Measurements from ENCODE around the gene SLC46A3. TPM values are rescaled to one million over a fixed set of nuclear protein-coding genes. Genes with fewer than 3 reads are reported as not detected.

The SLC46A3 gene
- total and polyA plus RNA-seq, 4 donors = 7.0 to 63.3 (median 32.6) TPM

- Histone ChIP-seq H3K27me3 (ENCODE audit: control insufficient read depth in 4 of 4, insufficient read depth in 4 of 4, low read length in 3 of 4) (no peaks in the 10 kb centered on the region), H3K9ac (ENCODE audit: low read depth in 1 of 2, low read length in 2 of 2) (no peak overlapping the region), H3K4me3 (ENCODE audit: low read depth in 1 of 3, low read length in 3 of 3) (no peak overlapping the region), H3K4me1 (ENCODE audit: control insufficient read depth in 4 of 4, insufficient read depth in 4 of 4, low read length in 3 of 4) (no peaks in the 10 kb centered on the region), H3K9me3 (ENCODE audit: control insufficient read depth in 4 of 4, low read length in 3 of 4) (no peaks in the 10 kb centered on the region), H3K27ac (ENCODE audit: low read depth in 1 of 2, low read length in 2 of 2) (no peak overlapping the region), H3K36me3 (ENCODE audit: control insufficient read depth in 4 of 4, insufficient read depth in 3 of 4, low read depth in 1 of 4, low read length in 3 of 4) (no peaks in the 10 kb centered on the region)
- 95% methylated on average over 2 of the region's 2 CpGs for WGBS
- DNase-seq (ENCODE audit: low spot score) = no peak
- no peak for TF ChIP-seq FOXA2 (IDR thresholded peaks at IDR 0.05)
- no peak for TF ChIP-seq ZBTB33 (IDR thresholded peaks at IDR 0.05)
- no peak for TF ChIP-seq JUND (IDR thresholded peaks at IDR 0.05)
- TF ChIP-seq HNF4G (IDR thresholded peaks at IDR 0.05) = no peak
- TF ChIP-seq HNF4A (conservative IDR thresholded peaks at IDR 0.05) = no peak
- TF ChIP-seq RXRA (IDR thresholded peaks at IDR 0.05) = no peak
- no peak for TF ChIP-seq ATF3 (IDR thresholded peaks at IDR 0.05)
These were observed 68.5 kb downstream of the SLC46A3 start for GRCh38 chr13:28650284-28650683.

Small RNA genes lying within 50 kb of the gene (small RNA-seq; reads per million reads assigned to genes)
- not detected for gene RNU6-53P

Other genes with a start within 250 kb of the SLC46A3 start
- 10 to 100 TPM; 11.4 to 19.7 TPM for gene FLT1, start 223.8 kb downstream of the SLC46A3 start, total RNA-seq
- gene FLT1, start 223.8 kb downstream of the SLC46A3 start, polyA plus RNA-seq = 1 to 10 TPM; 4.1 to 7.1 TPM
- gene POMP, start 59.8 kb downstream of the SLC46A3 start, total RNA-seq = 10 to 100 TPM; 32.2 to 33.9 TPM
- 100 to 1,000 TPM in 1 of 2 donors, 10 to 100 TPM in 1; 48.3 to 132 TPM for gene POMP, start 59.8 kb downstream of the SLC46A3 start, polyA plus RNA-seq
- under 1 TPM; under 0.01 to 0.25 TPM for gene MTUS2, start 101.4 kb upstream of the SLC46A3 start, total RNA-seq
- gene MTUS2, start 101.4 kb upstream of the SLC46A3 start, polyA plus RNA-seq = under 1 TPM; 0.04 to 0.70 TPM